WTC11 (cell line): ENCODE results near the gene SAMD4A. TPM values are rescaled to one million over a fixed set of nuclear protein-coding genes. Genes with fewer than 3 reads are reported as not detected.

ENCODE experiments used
- ATAC-seq: fragments of 200-7000 bp; cut with Tn5 transposase; 2 replicates; pipeline ENCODE4 v1.10.0; 2021; ENCODE audit warnings: mild to moderate bottlenecking, moderate library complexity
- CTCF ChIA-PET: fragments of 300-600 bp; sonication (Branson Sonifier 250); formaldehyde crosslinking; loops from one replicate; lab custom pipeline; 2021; ENCODE audit warnings: antibody characterized with exemption; lab: Charles Lee
- POLR2A ChIA-PET: fragments of 350-600 bp; sonication (Branson Sonifier 250); formaldehyde crosslinking; loops from one replicate; lab custom pipeline; 2021; ENCODE audit warnings: antibody characterized with exemption; lab: Charles Lee
- DNase-seq: peaks from one replicate; pipeline ENCODE4 v3.0.0; 2021; ENCODE audit warnings: low spot score
- H3K27ac Mint-ChIP-seq: 2 replicates; pipeline ENCODE4 v1.8.0; 2021; ENCODE audit warnings: mixed read lengths
- H3K27me3 Mint-ChIP-seq: 2 replicates; pipeline ENCODE4 v1.8.0; 2021; ENCODE audit warnings: low read depth, mild to moderate bottlenecking, moderate library complexity, mixed read lengths
- H3K36me3 Mint-ChIP-seq: 2 replicates; pipeline ENCODE4 v1.8.0; 2021; ENCODE audit warnings: mixed read lengths
- H3K4me1 Mint-ChIP-seq: 2 replicates; pipeline ENCODE4 v1.8.0; 2022; ENCODE audit warnings: mixed read lengths
- H3K4me3 Mint-ChIP-seq: 2 replicates; pipeline ENCODE4 v1.8.0; 2021; ENCODE audit warnings: mild to moderate bottlenecking, moderate library complexity, mixed read lengths
- H3K9me3 Mint-ChIP-seq: 2 replicates; pipeline ENCODE4 v1.8.0; 2021; ENCODE audit warnings: mixed read lengths
- ATF1 ChIP-seq: sonication (generic); formaldehyde crosslinking; IDR thresholded peaks from 2 replicates; pipeline ENCODE4 v1.8.1; 2023; ENCODE audit warnings: mild to moderate bottlenecking, moderate library complexity, missing genetic modification reagents
- CBFB ChIP-seq: sonication (generic); formaldehyde crosslinking; IDR thresholded peaks from 2 replicates; pipeline ENCODE4 v1.8.1; 2022; ENCODE audit warnings: mild to moderate bottlenecking, low read depth, missing genetic modification reagents
- CREM ChIP-seq: sonication (generic); formaldehyde crosslinking; IDR thresholded peaks from 2 replicates; pipeline ENCODE4 v1.8.1; 2022; ENCODE audit warnings: mild to moderate bottlenecking, missing genetic modification reagents, moderate library complexity
- E2F5 ChIP-seq: sonication (generic); formaldehyde crosslinking; IDR thresholded peaks from 2 replicates; pipeline ENCODE4 v1.8.1; 2022; ENCODE audit warnings: mild to moderate bottlenecking, moderate library complexity, missing genetic modification reagents
- ETV6 ChIP-seq: sonication (generic); formaldehyde crosslinking; IDR thresholded peaks from 2 replicates; pipeline ENCODE4 v1.8.1; 2022; ENCODE audit warnings: mild to moderate bottlenecking, missing genetic modification reagents
- HMGXB4 ChIP-seq: sonication (generic); formaldehyde crosslinking; IDR thresholded peaks from 2 replicates; pipeline ENCODE4 v1.8.1; 2023; ENCODE audit warnings: mild to moderate bottlenecking, moderate library complexity, missing genetic modification reagents
- IRF2 ChIP-seq: sonication (generic); formaldehyde crosslinking; IDR thresholded peaks from 2 replicates; pipeline ENCODE4 v1.8.0; 2022; ENCODE audit warnings: low read depth, missing genetic modification reagents, borderline replicate concordance
- NFATC4 ChIP-seq: fragments of 250-450 bp; sonication (Bioruptor Pico); IDR thresholded peaks from 2 replicates; pipeline ENCODE4 v1.9.0; 2021; ENCODE audit warnings: mild to moderate bottlenecking
- NR2C2 ChIP-seq: sonication (generic); formaldehyde crosslinking; IDR thresholded peaks from 2 replicates; pipeline ENCODE4 v1.8.0; 2022; ENCODE audit warnings: mild to moderate bottlenecking, missing genetic modification reagents
- NR3C1 ChIP-seq: sonication (generic); formaldehyde crosslinking; conservative IDR thresholded peaks from 2 replicates; pipeline ENCODE4 v1.8.1; 2023; ENCODE audit warnings: low read depth, mild to moderate bottlenecking, missing genetic modification reagents
- PREB ChIP-seq: sonication (generic); formaldehyde crosslinking; IDR thresholded peaks from 2 replicates; pipeline ENCODE4 v1.8.1; 2022; ENCODE audit warnings: mild to moderate bottlenecking, missing genetic modification reagents, moderate library complexity, borderline replicate concordance
- SP1 ChIP-seq: sonication (generic); formaldehyde crosslinking; conservative IDR thresholded peaks from 2 replicates; pipeline ENCODE4 v1.8.1; 2022; ENCODE audit warnings: missing genetic modification reagents
- TP53 ChIP-seq: sonication (generic); formaldehyde crosslinking; IDR thresholded peaks from 2 replicates; pipeline ENCODE4 v1.8.1; 2023; ENCODE audit warnings: mild to moderate bottlenecking, missing genetic modification reagents
- ZBTB21 ChIP-seq: sonication (generic); formaldehyde crosslinking; IDR thresholded peaks from 2 replicates; pipeline ENCODE4 v1.8.1; 2023; ENCODE audit warnings: mild to moderate bottlenecking, missing genetic modification reagents, borderline replicate concordance
- ZNF317 ChIP-seq: sonication (generic); formaldehyde crosslinking; IDR thresholded peaks from 2 replicates; pipeline ENCODE4 v1.8.1; 2023; ENCODE audit warnings: low read depth, mild to moderate bottlenecking, moderate library complexity, missing genetic modification reagents, borderline replicate concordance
- total RNA-seq: library from RNA; stranded (reverse); gene quantifications from 3 replicates; pipeline ENCODE4 v1.2.3, GENCODE V29; 2021
- TF ChIP-seq, protein P1 (sequence below): fragments of 250-450 bp; sonication (Bioruptor Pico); IDR thresholded peaks from 2 replicates; pipeline ENCODE4 v1.8.0; 2021; ENCODE audit warnings: mild to moderate bottlenecking
- TF ChIP-seq, protein P2 (sequence below): fragments of 250-450 bp; sonication (Bioruptor Pico); IDR thresholded peaks from 2 replicates; pipeline ENCODE4 v2.1.2; 2022; ENCODE audit warnings: mild to moderate bottlenecking, moderate library complexity
- TF ChIP-seq, protein P3 (sequence below): sonication (generic); formaldehyde crosslinking; IDR thresholded peaks from 2 replicates; pipeline ENCODE4 v1.8.0; 2023; ENCODE audit warnings: missing genetic modification reagents, mild to moderate bottlenecking, borderline replicate concordance

The SAMD4A gene
- total RNA-seq, 1 experiment from 2014 or later, result 6.0 TPM

GRCh38 chr14:54812617-54813016 lies 245.7 kb downstream of the SAMD4A start:
- TF ChIP-seq IRF2 (CRISPR knock-in tag) (no peak), E2F5 (CRISPR knock-in tag) (no peak), CREM (CRISPR knock-in tag) (no peak), ATF1 (CRISPR knock-in tag) (no peak), PREB (CRISPR knock-in tag) (no peak), NFATC4 (CRISPR knock-in tag) (no peak), HMGXB4 (CRISPR knock-in tag) (no peak), NR2C2 (CRISPR knock-in tag) (no peak), ZBTB21 (no peak), CBFB (CRISPR knock-in tag) (no peak), NR3C1 (CRISPR knock-in tag) (no peak), TP53 (no peak), SP1 (CRISPR knock-in tag) (no peak), ETV6 (CRISPR knock-in tag) (no peak), ZNF317 (CRISPR knock-in tag) (no peak)
- TF ChIP-seq, protein P1, sequence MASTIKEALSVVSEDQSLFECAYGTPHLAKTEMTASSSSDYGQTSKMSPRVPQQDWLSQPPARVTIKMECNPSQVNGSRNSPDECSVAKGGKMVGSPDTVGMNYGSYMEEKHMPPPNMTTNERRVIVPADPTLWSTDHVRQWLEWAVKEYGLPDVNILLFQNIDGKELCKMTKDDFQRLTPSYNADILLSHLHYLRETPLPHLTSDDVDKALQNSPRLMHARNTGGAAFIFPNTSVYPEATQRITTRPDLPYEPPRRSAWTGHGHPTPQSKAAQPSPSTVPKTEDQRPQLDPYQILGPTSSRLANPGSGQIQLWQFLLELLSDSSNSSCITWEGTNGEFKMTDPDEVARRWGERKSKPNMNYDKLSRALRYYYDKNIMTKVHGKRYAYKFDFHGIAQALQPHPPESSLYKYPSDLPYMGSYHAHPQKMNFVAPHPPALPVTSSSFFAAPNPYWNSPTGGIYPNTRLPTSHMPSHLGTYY (CRISPR knock-in tag), result no peak
- TF ChIP-seq, protein P2, sequence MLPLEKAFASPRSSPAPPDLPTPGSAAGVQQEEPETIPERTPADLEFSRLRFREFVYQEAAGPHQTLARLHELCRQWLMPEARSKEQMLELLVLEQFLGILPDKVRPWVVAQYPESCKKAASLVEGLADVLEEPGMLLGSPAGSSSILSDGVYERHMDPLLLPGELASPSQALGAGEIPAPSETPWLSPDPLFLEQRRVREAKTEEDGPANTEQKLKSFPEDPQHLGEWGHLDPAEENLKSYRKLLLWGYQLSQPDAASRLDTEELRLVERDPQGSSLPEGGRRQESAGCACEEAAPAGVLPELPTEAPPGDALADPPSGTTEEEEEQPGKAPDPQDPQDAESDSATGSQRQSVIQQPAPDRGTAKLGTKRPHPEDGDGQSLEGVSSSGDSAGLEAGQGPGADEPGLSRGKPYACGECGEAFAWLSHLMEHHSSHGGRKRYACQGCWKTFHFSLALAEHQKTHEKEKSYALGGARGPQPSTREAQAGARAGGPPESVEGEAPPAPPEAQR, result no peak
- TF ChIP-seq, protein P3, sequence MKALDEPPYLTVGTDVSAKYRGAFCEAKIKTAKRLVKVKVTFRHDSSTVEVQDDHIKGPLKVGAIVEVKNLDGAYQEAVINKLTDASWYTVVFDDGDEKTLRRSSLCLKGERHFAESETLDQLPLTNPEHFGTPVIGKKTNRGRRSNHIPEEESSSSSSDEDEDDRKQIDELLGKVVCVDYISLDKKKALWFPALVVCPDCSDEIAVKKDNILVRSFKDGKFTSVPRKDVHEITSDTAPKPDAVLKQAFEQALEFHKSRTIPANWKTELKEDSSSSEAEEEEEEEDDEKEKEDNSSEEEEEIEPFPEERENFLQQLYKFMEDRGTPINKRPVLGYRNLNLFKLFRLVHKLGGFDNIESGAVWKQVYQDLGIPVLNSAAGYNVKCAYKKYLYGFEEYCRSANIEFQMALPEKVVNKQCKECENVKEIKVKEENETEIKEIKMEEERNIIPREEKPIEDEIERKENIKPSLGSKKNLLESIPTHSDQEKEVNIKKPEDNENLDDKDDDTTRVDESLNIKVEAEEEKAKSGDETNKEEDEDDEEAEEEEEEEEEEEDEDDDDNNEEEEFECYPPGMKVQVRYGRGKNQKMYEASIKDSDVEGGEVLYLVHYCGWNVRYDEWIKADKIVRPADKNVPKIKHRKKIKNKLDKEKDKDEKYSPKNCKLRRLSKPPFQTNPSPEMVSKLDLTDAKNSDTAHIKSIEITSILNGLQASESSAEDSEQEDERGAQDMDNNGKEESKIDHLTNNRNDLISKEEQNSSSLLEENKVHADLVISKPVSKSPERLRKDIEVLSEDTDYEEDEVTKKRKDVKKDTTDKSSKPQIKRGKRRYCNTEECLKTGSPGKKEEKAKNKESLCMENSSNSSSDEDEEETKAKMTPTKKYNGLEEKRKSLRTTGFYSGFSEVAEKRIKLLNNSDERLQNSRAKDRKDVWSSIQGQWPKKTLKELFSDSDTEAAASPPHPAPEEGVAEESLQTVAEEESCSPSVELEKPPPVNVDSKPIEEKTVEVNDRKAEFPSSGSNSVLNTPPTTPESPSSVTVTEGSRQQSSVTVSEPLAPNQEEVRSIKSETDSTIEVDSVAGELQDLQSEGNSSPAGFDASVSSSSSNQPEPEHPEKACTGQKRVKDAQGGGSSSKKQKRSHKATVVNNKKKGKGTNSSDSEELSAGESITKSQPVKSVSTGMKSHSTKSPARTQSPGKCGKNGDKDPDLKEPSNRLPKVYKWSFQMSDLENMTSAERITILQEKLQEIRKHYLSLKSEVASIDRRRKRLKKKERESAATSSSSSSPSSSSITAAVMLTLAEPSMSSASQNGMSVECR (CRISPR knock-in tag), result no peak

More at GRCh38 chr14:54812617-54813016, 245.7 kb downstream of the SAMD4A start:
- no peak for ATAC-seq
- Mint-ChIP-seq H3K27me3 (peaks cover 4% of the 10 kb centered on the region), H3K27ac (no peak overlapping the region), H3K4me3 (no peak overlapping the region), H3K9me3 (peaks cover 12% of the 10 kb centered on the region), H3K36me3 (no peaks in the 10 kb centered on the region), H3K4me1 (no peaks in the 10 kb centered on the region)
- CTCF ChIA-PET, result interaction anchor here (1.1 to 2.8 kb wide), 4 partner anchors 8 to 90 kb away, joined by 3 to 37 read pairs (median 14); no protein-coding TSS in a partner anchor
- POLR2A ChIA-PET, result no interaction called here
- no peak for DNase-seq
